SK-N-SH treated with all-trans-retinoic acid at 6 μM for 48 hours (cell line): ENCODE data around the gene PPP2R5B.

Source experiments
- ATAC-seq: fragments of 200-7000 bp; cut with Tn5 transposase; 3 replicates; pipeline ENCODE4 v1.9.1; 2020; ENCODE audit warnings: mild to moderate bottlenecking, moderate library complexity
- BACH2 ChIP-seq: fragments of 250-450 bp; sonication (Bioruptor Pico); IDR thresholded peaks from 2 replicates; pipeline ENCODE4 v1.9.0; 2021; ENCODE audit warnings: mild to moderate bottlenecking, borderline replicate concordance
- CREB5 ChIP-seq: fragments of 250-450 bp; sonication (Bioruptor Pico); IDR thresholded peaks from 2 replicates; pipeline ENCODE4 v1.5.1; 2020; ENCODE audit warnings: low read depth, mild to moderate bottlenecking, moderate library complexity
- CSDC2 ChIP-seq: fragments of 250-450 bp; sonication (Bioruptor Pico); IDR thresholded peaks from 2 replicates; pipeline ENCODE4 v1.5.0; 2020; ENCODE audit warnings: mild to moderate bottlenecking, moderate library complexity
- CSRNP3 ChIP-seq: fragments of 250-450 bp; sonication (Bioruptor Pico); IDR thresholded peaks from 2 replicates; pipeline ENCODE4 v1.5.1; 2021; ENCODE audit warnings: mild to moderate bottlenecking, moderate library complexity
- ISL1 ChIP-seq: fragments of 250-450 bp; sonication (Bioruptor Pico); IDR thresholded peaks from 2 replicates; pipeline ENCODE4 v2.1.2; 2022; ENCODE audit warnings: mild to moderate bottlenecking, moderate library complexity
- OSR1 ChIP-seq: fragments of 250-450 bp; sonication (Bioruptor Pico); IDR thresholded peaks from 2 replicates; pipeline ENCODE4 v1.8.0; 2022; ENCODE audit warnings: moderate library complexity, mild to moderate bottlenecking, inconsistent platforms
- PATZ1 ChIP-seq: fragments of 250-450 bp; sonication (Bioruptor Pico); IDR thresholded peaks from 2 replicates; pipeline ENCODE4 v1.8.0; 2020; ENCODE audit warnings: mild to moderate bottlenecking, moderate library complexity, borderline replicate concordance
- POU6F1 ChIP-seq: fragments of 250-450 bp; sonication (Bioruptor Pico); IDR thresholded peaks from 2 replicates; pipeline ENCODE4 v1.8.0; 2021; ENCODE audit warnings: low read depth, mild to moderate bottlenecking, moderate library complexity, borderline replicate concordance
- RARB ChIP-seq: fragments of 250-450 bp; sonication (Bioruptor Pico); IDR thresholded peaks from 2 replicates; pipeline ENCODE4 v1.8.0; 2021; ENCODE audit warnings: mild to moderate bottlenecking, moderate library complexity
- SNAI2 ChIP-seq: fragments of 250-450 bp; sonication (Bioruptor Pico); IDR thresholded peaks from 2 replicates; pipeline ENCODE4 v1.5.0; 2020; ENCODE audit warnings: mild to moderate bottlenecking, moderate library complexity
- TCF4 ChIP-seq: fragments of 250-450 bp; sonication (Bioruptor Pico); IDR thresholded peaks from 2 replicates; pipeline ENCODE4 v1.8.0; 2021; ENCODE audit warnings: mild to moderate bottlenecking, moderate library complexity, borderline replicate concordance
- TSHZ2 ChIP-seq: fragments of 250-450 bp; sonication (Bioruptor Pico); IDR thresholded peaks from 2 replicates; pipeline ENCODE4 v1.5.0; 2020; ENCODE audit warnings: mild to moderate bottlenecking, moderate library complexity
- ZC3H10 ChIP-seq: fragments of 250-450 bp; sonication (Bioruptor Pico); IDR thresholded peaks from 2 replicates; pipeline ENCODE4 v1.5.1; 2021; ENCODE audit warnings: mild to moderate bottlenecking, moderate library complexity
- ZFP30 ChIP-seq: fragments of 450-650 bp; formaldehyde crosslinking; IDR thresholded peaks from 2 replicates; pipeline ENCODE4 v1.5.0; 2022; ENCODE audit warnings: mild to moderate bottlenecking, moderate library complexity
- ZNF565 ChIP-seq: fragments of 450-650 bp; formaldehyde crosslinking; conservative IDR thresholded peaks from 2 replicates; pipeline ENCODE4 v1.5.0; 2020; ENCODE audit warnings: low read depth, mild to moderate bottlenecking, moderate library complexity
- ZNF70 ChIP-seq: fragments of 450-650 bp; formaldehyde crosslinking; IDR thresholded peaks from 2 replicates; pipeline ENCODE4 v1.5.0; 2020; ENCODE audit warnings: mild to moderate bottlenecking, moderate library complexity

Gene PPP2R5B

GRCh38 chr11:64911689-64912088 is 12.8 kb upstream of the PPP2R5B start (continued):
- TF ChIP-seq TSHZ2 (no peak), RARB (CRISPR knock-in tag) (no peak), BACH2 (CRISPR knock-in tag) (no peak)

GRCh38 chr11:64913171-64913727 is 11.2 kb upstream of the PPP2R5B start:
- ATAC-seq, result no peak

More at GRCh38 chr11:64913171-64913727, 11.2 kb upstream of the PPP2R5B start:
- TF ChIP-seq OSR1 (CRISPR knock-in tag) (no peak), POU6F1 (CRISPR knock-in tag) (no peak), ZNF565 (CRISPR knock-in tag) (no peak), ZNF70 (CRISPR knock-in tag) (no peak), ZC3H10 (CRISPR knock-in tag) (no peak), CSRNP3 (CRISPR knock-in tag) (no peak), TSHZ2 (no peak), ISL1 (CRISPR knock-in tag) (no peak), BACH2 (CRISPR knock-in tag) (no peak), ZFP30 (CRISPR knock-in tag) (no peak), CREB5 (CRISPR knock-in tag) (no peak), RARB (CRISPR knock-in tag) (no peak), SNAI2 (CRISPR knock-in tag) (no peak), TCF4 (CRISPR knock-in tag) (no peak), CSDC2 (CRISPR knock-in tag) (no peak), PATZ1 (CRISPR knock-in tag) (no peak)
- TF ChIP-seq, all 23 proteins: peak for 0
